Adrenal gland (tissue), 12 donors: ENCODE results near the gene PTPRE. TPM values are rescaled to one million over a fixed set of nuclear protein-coding genes. Genes with fewer than 3 reads are reported as not detected.

Source experiments
- DNase-seq, 7 donors: peaks; one replicate each; pipeline ENCODE4 v3.0.0-alpha.2; 2019 to 2020
- H3K27ac ChIP-seq, 5 donors: fragments of 200-600 bp; sonication (generic) in 4 of 5; 1 replicate in 3 of 5; 2 replicates in 2 of 5; pipeline versions ENCODE4 v1.5.1 to v1.8.0; 2016 to 2020; ENCODE audit warnings: mild to moderate bottlenecking in 1 of 5
- H3K27me3 ChIP-seq: fragments of 200-600 bp; 2 replicates; pipeline ENCODE4 v1.8.0; 2021
- H3K36me3 ChIP-seq, 2 donors: fragments of 200-600 bp; replicated peaks in 1 of 2; 1 replicate in 1 of 2; 2 replicates in 1 of 2; pipeline versions ENCODE4 v1.5.1 to v1.8.0; 2018 to 2022
- H3K4me1 ChIP-seq, 2 donors: fragments of 200-600 bp; replicated peaks in 1 of 2; 1 replicate in 1 of 2; 2 replicates in 1 of 2; pipeline versions ENCODE4 v1.5.1 to v1.8.0; 2018 to 2021
- H3K4me3 ChIP-seq, 4 donors: fragments of 200-600 bp; sonication (generic) in 3 of 4; one replicate each; pipeline ENCODE4 v1.5.1; 2016 to 2018
- H3K9me3 ChIP-seq, 3 donors: fragments of 200-600 bp; sonication (generic) in 1 of 3; replicated peaks in 1 of 3; 1 replicate in 2 of 3; 2 replicates in 1 of 3; pipeline versions ENCODE4 v1.5.1 to v1.8.0; 2016 to 2021
- POLR2A ChIP-seq, 2 donors: fragments of 450-650 bp; IDR thresholded peaks; one replicate each; pipeline ENCODE4 v1.6.1; 2017; ENCODE audit warnings: antibody characterized with exemption in 2 of 2, mild to moderate bottlenecking in 2 of 2, moderate library complexity in 1 of 2
- WGBS, 4 donors: extraction: QIAGEN DNeasy Blood & Tissue Kit in 2 of 4; methylation state at CpG; one replicate each; pipeline versions ENCODE4 v1.1.5 to v1.1.7; 2013 to 2017; 5-methylcytosine and 5-hydroxymethylcytosine counted together
- intact Hi-C, 2 donors: fragments of 100-400 bp; cut with DNase I; formaldehyde crosslinking; loops; one replicate each; pipeline versions ENCODE4 v1.14.1 to v1.15.0; 2022 to 2023
- polyA plus RNA-seq, 3 donors: library from polyadenylated mRNA; stranded (reverse); fragments of 200-250 nt in 2 of 3; fragments of 350-450 nt in 1 of 3; fragmentation: Illumina TruSeq in 1 of 3; extraction: RNeasy Lipid Tissue Mini Kit (QIAGEN cat#74804) in 1 of 3; gene quantifications; one replicate each; pipeline ENCODE4 v1.2.3, GENCODE V29; 2013 to 2014
- total RNA-seq, 9 donors: library from RNA; depleted of rRNA in 4 of 9; stranded (reverse); fragments of >200 nt in 4 of 9; fragments of 120-200 nt in 1 of 9; fragmentation: NEBNext Ultra II Directional in 1 of 9; extraction: Animal tissue kit (Norgen Biotek cat#: 25700) in 1 of 9; gene quantifications; one replicate each; pipeline versions ENCODE4 v1.1.0 to v1.2.4, GENCODE V29; 2013 to 2023
- TF ChIP-seq, protein P1 (sequence below), 6 experiments: fragments of 450-650 bp in 4 of 6; fragments of 200-600 bp in 2 of 6; sonication (generic) in 1 of 6; IDR thresholded peaks; 1 replicate in 5 of 6; 2 replicates in 1 of 6; pipeline versions ENCODE4 v1.5.1 to v1.8.0; 2016 to 2021; ENCODE audit warnings: antibody characterized with exemption in 6 of 6, mild to moderate bottlenecking in 2 of 6, moderate library complexity in 1 of 6
- donor health status: healthy with polysubstance abuse.
- donor health status: Bipolar disorder and iron deficiency.
- donor health status: DM: yes; HTN: yes; CAD: no.
- donor health status: DM: no; HTN: no; CAD: no.
- donor health status: DM: no; HTN: no; CAD: no.
- donor health status: DM: yes; HTN: yes; CAD: no.

PTPRE gene
- total and polyA plus RNA-seq, 12 donors = 7.6 to 52.8 (median 41.0) TPM

DNA sequence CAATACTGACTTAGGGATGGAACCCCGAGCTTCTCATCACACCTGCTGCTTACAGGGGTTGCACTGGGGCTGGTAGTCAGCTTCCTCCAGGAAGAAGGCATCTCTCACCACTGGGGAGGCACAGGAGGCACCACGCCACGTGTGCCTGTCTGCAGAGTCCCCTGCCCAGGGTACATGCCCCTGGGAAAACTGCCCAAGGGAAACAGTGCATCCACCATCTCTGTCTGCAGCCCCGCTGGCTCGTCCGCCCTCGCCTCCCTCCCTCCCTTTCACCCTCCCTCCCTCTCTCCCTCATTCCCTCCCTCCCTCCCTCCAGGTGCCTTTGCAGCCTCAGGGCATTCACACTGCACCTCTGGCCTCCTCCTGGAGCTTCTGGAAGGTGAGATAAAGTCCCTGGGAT, 101.1 kb downstream of the PTPRE start:
- no peaks in the 10 kb centered on the region for H3K9me3 ChIP-seq
- H3K36me3 ChIP-seq = no peaks in the 10 kb centered on the region
- no peaks in the 10 kb centered on the region for H3K27me3 ChIP-seq
- peak overlapping the region in 1 of 5 donors; percentile 10 for H3K27ac ChIP-seq
- intact Hi-C loops = no loop called here
- H3K4me3 ChIP-seq = no peak overlapping the region
- H3K4me1 ChIP-seq = peaks cover 25 to 28% of the 10 kb centered on the region in 2 donors
- DNase-seq = peak in 1 of 7 donors; percentile 8
- TF ChIP-seq, protein P1, sequence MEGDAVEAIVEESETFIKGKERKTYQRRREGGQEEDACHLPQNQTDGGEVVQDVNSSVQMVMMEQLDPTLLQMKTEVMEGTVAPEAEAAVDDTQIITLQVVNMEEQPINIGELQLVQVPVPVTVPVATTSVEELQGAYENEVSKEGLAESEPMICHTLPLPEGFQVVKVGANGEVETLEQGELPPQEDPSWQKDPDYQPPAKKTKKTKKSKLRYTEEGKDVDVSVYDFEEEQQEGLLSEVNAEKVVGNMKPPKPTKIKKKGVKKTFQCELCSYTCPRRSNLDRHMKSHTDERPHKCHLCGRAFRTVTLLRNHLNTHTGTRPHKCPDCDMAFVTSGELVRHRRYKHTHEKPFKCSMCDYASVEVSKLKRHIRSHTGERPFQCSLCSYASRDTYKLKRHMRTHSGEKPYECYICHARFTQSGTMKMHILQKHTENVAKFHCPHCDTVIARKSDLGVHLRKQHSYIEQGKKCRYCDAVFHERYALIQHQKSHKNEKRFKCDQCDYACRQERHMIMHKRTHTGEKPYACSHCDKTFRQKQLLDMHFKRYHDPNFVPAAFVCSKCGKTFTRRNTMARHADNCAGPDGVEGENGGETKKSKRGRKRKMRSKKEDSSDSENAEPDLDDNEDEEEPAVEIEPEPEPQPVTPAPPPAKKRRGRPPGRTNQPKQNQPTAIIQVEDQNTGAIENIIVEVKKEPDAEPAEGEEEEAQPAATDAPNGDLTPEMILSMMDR (IDR thresholded peaks at IDR 0.05) = no peak
- no peak for TF ChIP-seq POLR2A (IDR thresholded peaks at IDR 0.05)
- WGBS, 4 donors = 75 to 85% (median 80%) methylated on average over 5 to 7 of the region's 7 CpGs

- H3K4me1 ChIP-seq = peaks cover 25 to 28% of the 10 kb centered on the region in 2 donors
- WGBS, 4 donors = 81 to 90% (median 86%) methylated on average over 7 to 8 of the region's 8 CpGs
- TF ChIP-seq, protein P1 (IDR thresholded peaks at IDR 0.05) = no peak
- TF ChIP-seq POLR2A (IDR thresholded peaks at IDR 0.05) = no peak
- no peaks in the 10 kb centered on the region for H3K9me3 ChIP-seq
- intact Hi-C loops = no loop called here
- H3K27me3 ChIP-seq = no peaks in the 10 kb centered on the region
- no peaks in the 10 kb centered on the region for H3K36me3 ChIP-seq
- H3K4me3 ChIP-seq = no peak overlapping the region
- DNase-seq = peak in 1 of 7 donors; percentile 29
- peak overlapping the region in 3 of 5 donors; percentile 75 to 88 (median 82) for H3K27ac ChIP-seq
Measured at GRCh38 chr10:128008521-128009250, 101.8 kb downstream of the PTPRE start.

DNA sequence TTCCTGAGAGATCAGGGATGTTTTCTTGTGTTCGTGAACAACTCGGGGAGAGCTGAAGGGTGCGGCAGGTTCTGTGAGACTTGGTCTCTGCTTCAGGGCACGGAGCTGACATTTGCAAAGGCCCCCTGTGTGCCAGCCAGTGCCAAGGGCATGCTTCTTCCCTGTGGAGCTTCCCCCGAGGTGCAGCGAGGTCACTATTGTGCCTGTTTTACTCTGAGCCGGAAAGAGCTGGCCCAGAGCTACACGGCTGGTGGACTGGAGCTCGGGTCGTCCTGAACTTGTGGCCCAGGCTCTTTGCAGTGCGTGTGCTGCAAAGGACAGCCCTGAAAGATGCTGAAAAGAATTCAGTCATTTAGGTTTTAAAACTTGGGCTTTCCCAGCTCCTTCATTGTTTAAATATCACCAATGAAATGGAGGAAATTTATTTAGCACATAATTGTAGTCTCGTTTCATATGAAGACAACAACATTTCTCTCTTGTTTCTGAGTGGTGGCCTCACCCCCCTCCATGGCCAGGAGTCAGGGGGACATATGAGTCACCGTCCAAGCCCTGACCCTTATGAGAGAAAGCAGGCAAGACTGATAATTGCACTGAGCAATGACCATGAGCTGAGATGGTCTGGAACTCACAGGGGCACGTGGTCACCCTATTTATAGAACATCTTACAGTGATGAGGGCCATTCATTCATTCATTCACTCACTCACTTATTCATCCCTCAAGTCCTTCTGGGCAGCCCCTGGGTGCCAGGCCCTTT, 102.6 kb downstream of the PTPRE start:
- 30 to 39% (median 35%) methylated on average over 11 to 14 of the region's 14 CpGs for WGBS, 4 donors
- peak overlapping the region; percentile 62 to 88 (median 80) for H3K27ac ChIP-seq
- intact Hi-C loops = loop anchor here (2.0 to 10.0 kb wide), 2 partner anchors 65 to 103 kb away; partner anchors contain the start of gene PTPRE (in 1 of the 2)

More for the DNA sequence above, 102.6 kb downstream of the PTPRE start:
- peaks cover 25 to 28% of the 10 kb centered on the region in 2 donors for H3K4me1 ChIP-seq
- DNase-seq = peak; percentile 45 to 82 (median 78)
- TF ChIP-seq POLR2A (IDR thresholded peaks at IDR 0.05) = peak in 1 of 2 donors; percentile 25
- TF ChIP-seq, protein P1 (IDR thresholded peaks at IDR 0.05) = no peak
- H3K36me3 ChIP-seq = no peaks in the 10 kb centered on the region
- H3K27me3 ChIP-seq = no peaks in the 10 kb centered on the region
- H3K9me3 ChIP-seq = no peaks in the 10 kb centered on the region
- no peak overlapping the region for H3K4me3 ChIP-seq
